ENCODE measurements around the gene ADGRD1.
"Not testable (repeated sequence)": the region's sequence is repeated elsewhere in the genome, so short reads cannot be mapped to it uniquely, and the experiment has no call there.

ADGRD1 gene

DNA sequence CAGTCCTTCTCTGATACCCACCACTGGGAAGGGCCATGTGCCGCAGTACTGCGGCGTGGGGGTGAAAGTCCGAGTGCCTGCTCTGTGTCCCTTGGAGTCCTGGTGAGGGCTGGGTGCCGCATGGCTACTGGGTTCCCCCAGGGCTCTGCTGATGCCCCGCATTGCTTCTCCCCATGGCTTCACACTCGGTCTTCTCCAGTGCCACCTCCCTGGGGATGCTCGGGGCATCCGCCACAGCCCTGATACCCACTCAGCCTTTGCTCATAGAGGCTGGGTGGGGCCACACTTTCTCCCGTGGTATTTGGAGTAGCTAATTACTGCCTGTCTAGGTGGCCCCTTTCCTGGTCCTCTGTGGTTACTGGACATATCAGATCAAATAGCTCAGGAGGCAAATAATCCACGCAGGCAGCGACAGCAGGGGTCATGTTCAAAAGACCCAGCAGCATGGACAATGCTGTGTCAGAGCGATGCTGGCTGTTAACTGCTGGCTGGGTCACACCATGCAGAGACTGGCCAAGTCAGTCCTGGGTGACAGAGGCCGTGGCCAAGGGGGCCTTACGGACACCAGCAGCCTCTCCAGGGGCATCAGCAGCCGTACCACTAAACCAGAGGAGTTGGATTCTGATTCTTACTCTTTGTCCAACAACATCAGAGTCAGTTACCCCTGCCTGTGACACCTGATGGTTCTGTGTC is 106.5 kb downstream of the ADGRD1 start:
- no peak for DNase-seq

- DNase-seq, result no peak
These were observed 107.5 kb downstream of the ADGRD1 start for GRCh38 chr12:131061041-131061806.

DNA sequence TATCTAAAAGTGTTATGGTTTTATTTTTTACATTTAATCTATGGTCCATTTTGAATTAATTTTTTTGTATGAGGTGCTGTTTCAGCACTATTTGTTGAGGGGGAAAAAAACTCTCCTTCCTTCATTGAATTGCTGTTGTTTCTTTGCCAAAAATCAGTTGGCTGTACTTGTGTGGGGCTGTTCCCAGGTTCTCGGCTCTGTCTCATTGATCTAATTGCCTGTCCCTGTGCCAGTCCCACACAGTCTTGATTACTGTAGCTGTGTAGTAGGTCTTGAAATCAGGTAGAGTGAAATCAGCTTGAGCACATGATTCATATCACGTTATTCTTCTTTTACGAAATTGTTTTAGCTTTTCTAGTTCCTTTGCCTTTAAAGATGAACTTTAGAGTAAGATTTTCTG is 109.7 kb downstream of the ADGRD1 start:
- no peak for DNase-seq

DNA sequence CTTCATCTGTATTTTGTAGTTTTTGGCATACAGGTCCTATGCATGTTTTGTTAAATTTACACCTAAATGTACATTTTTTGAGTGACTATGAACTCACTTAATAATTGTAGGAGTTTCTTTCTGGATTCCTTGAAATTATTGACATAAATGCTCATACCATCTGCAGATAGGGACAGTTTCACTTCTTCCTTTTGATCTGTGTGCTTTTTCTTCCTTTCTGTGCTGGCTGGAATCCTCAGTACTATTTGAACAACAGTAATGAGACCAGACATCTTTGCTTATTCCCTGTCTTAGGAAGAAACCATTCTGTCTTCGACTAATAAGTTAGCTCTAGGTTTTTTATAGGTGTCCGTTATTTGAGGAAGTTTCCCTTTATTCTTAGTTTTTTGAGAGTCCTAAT is 110.3 kb downstream of the ADGRD1 start:
- no peak for DNase-seq

DNA sequence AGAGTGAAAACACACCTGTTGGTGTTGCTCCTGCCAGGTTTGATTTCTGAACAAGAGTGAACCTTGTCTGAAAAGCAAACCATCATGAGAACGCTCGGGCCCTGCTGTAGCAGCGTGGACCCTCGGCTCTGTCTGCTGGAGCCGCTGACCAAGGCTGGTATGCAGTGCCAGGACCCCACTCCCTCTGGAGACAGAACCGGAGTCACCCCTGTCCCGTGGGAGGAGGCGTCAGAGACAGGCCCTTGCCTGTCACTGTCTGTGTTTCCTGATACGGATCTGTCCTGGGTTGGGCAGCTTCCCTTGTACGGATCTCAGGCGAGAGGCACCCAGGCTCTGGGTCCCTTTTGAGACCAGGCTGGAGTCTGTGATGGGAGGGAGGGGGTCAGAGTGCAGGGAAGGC is 111.6 kb downstream of the ADGRD1 start:
- no peak for DNase-seq

DNA sequence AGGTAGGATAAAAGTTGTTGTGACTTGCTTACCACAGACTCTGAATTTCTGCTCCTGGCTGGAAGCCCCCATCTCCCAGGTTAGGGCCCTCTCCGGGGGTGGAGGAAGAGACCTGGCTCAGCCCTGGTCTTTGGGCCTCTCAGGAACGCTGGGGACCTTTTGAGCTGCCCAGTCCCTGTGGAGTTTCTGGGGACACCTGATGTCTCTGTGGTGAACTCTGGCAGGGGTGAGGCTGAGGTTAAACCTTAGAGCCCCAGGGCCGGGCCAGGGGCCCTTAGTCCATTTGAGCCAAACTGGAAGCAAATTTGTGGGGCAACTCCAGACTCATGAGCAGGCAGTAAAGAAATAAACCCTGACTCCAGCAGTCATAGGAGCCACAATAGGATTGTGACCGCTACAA is 112.1 kb downstream of the ADGRD1 start:
- no peak for DNase-seq

GRCh38 chr12:131066207-131066885 is 112.6 kb downstream of the ADGRD1 start:
- DNase-seq, result no peak

- DNase-seq, result no peak
These were observed 113.3 kb downstream of the ADGRD1 start for GRCh38 chr12:131066886-131067490.

- no peak for DNase-seq
These were observed 114.5 kb downstream of the ADGRD1 start for GRCh38 chr12:131067981-131068851.

- not testable (repeated sequence) for DNase-seq
These were observed 115.4 kb downstream of the ADGRD1 start for GRCh38 chr12:131068926-131069720.

- DNase-seq, result not testable (repeated sequence)
These were observed 116.4 kb downstream of the ADGRD1 start for GRCh38 chr12:131070136-131070535.

DNA sequence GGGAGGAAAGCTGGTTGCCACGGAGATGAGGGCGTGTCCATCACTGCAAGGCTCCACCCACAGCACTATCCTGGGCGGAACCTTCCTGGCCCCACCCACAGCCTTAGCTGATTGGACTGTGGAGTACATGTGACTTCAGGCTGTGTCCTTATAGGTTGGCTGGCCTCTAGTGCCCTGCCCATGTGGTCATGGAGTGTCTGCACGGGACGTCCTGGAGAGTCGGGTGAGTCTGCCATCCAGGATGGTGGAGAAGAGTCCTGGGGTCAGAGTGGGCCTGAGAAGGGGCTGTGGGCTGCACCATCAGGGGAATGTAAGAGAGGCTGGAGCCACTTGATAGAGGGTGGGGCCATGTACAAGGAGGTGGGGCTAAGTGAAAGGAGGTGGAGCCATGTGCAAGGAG is 117.0 kb downstream of the ADGRD1 start:
- not testable (repeated sequence) for DNase-seq

DNA sequence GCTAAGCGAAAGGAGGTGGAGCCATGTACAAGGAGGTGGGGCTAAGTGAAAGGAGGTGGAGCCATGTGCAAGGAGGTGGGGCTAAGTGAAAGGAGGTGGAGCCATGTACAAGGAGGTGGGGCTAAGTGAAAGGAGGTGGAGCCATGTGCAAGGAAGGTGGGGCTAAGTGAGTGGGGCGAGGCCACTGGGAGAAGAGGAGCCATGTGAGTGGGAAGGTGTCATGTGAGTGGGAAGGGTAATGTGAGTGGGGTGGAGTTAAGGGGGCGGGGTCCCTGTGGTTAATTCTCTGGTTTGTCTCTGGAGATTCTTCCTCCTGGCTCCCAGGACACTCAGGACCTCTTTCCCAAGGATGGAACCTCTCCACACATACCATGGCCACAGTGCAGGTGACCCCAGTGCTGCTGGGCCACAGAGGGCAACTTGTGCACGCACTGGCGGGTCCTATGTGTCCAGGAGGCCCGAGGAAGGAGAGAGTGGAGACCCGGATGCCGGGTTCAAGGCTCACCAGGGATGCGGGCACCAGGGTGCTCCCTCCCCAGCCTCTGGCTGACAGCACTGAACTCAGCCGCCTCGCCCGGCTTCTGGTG is 117.6 kb downstream of the ADGRD1 start:
- not testable (repeated sequence) for DNase-seq

- not testable (repeated sequence) for DNase-seq
These were observed 118.2 kb downstream of the ADGRD1 start for GRCh38 chr12:131071950-131072349.

GRCh38 chr12:131072451-131073230 is 118.9 kb downstream of the ADGRD1 start:
- no peak for DNase-seq

DNA sequence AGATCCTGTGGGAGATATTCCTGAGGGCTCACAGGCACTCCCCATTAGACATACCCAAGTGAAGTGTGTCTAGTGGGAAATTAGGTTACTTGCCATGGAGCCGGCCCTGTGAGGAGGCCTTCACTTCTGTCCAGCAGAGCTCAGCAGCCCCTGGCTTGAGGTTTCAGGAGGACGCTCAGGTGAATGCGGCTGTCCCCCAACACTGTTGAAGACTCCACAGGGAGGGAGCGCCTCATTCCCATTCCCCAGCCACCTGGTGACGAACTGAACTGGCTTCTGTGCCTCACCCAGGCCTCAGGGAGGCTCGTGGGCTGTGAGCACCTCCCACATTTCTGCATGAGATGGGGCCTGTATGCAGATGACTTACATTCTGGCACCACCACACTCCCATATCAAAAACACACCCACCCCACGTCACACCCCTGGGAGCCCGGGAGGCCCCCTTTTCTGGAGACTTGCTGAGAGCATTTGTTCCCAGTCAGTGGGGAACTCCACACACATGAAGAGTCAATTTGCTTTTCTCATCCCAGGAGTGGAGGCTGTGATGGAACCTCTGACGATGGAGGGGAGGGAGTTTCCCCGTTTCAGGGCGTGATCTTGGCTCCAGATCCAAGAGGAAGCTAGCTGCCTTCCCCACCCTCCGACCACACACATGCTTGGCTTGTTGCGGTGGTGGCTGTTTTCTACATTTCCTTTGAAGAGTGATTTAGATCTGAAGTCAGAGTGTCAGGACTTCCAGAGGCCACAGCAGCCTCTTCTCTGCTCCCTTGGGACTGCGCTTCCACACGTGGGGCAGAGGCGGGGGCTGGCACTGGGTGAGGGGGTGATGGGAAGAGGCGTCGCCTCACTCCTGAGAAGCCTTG is 120.7 kb downstream of the ADGRD1 start:
- DNase-seq, result no peak

DNA sequence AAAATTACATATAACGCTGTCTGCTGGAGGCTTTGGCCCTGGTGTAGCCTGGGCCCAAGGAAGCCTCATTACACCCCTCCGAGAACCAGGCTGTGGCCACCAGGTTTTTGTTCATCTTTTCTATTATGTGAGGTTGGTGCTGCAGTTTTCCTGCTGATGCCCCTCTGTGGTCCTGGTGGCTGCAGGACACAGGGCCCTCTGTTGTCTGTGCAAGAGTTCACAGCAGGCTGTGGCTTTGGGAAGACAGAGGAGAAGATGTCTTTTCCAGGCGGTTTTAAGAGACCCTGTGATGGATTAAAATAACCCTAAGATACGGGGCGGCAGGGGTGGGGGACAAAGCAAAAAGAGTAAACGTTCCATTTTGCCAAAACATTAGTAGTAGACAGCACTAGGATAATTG is 121.5 kb downstream of the ADGRD1 start:
- DNase-seq, result no peak

DNA sequence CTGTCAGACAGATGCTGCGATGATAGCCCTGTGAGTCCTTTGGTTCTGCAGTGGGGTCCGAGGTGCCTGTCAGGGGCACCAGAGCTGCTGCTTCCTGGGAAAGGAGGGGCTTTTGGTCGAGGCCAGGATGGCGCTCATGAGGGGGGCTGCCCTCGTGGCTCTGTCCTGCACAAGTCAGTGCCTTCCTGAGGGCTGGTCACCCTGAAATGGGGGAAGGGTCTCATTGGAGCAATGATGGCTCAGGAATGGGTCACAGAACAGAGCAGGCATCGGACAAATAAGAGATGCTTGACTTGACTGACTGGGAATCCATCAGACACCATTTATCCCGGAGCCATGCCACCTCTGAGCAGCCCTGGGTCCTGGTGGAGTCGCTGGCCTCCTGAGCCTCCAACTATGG is 121.9 kb downstream of the ADGRD1 start:
- DNase-seq, result no peak

- DNase-seq, result no peak
These were observed 122.6 kb downstream of the ADGRD1 start for GRCh38 chr12:131076296-131076695.

All from NCI-H1092 (cell line).